Ishikawa (cell line): ENCODE data around the gene BEST4.

Experiments
- CEBPB ChIP-seq: IDR thresholded peaks from 2 replicates; pipeline ENCODE4 v1.6.1; 2012
- CREB1 ChIP-seq: IDR thresholded peaks from 2 replicates; pipeline ENCODE4 v1.6.1; 2012; ENCODE audit warnings: low read depth
- NFIC ChIP-seq: IDR thresholded peaks from 2 replicates; pipeline ENCODE4 v1.6.1; 2012
- RAD21 ChIP-seq: IDR thresholded peaks from 2 replicates; pipeline ENCODE4 v1.6.1; 2012; ENCODE audit warnings: low read depth
- TAF1 ChIP-seq: IDR thresholded peaks from 2 replicates; pipeline ENCODE4 v1.6.1; 2012; ENCODE audit warnings: low read depth, mild to moderate bottlenecking
- YY1 ChIP-seq: IDR thresholded peaks from 2 replicates; pipeline ENCODE4 v1.6.1; 2012; ENCODE audit warnings: low read depth
- TF ChIP-seq, protein P1 (sequence below): IDR thresholded peaks from 2 replicates; pipeline ENCODE4 v1.6.1; 2012; ENCODE audit warnings: low read depth, mild to moderate bottlenecking
- TF ChIP-seq, protein P2 (sequence below): IDR thresholded peaks from 2 replicates; pipeline ENCODE4 v1.6.1; 2012
- TF ChIP-seq, protein P3 (sequence below): IDR thresholded peaks from 2 replicates; pipeline ENCODE4 v1.6.1; 2012

DNA sequence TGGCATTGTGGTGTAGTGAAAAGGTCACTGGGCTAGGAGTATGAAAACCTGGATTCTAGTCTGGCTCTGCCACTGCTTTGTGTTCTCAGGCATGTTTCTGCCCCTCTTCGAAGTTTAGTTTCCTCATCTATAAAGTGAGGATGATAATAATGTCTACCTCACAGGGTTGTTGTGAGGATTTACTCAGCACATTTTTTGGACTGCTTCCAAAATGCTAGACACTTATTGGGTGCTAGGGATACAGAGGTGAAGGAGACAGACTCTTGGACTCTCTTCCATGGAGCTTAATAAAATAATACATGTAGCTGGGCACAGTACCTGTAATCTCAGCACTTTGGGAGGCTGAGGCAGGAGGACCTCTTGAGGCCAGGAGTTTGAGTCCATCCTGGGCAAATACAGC lies 44.8 kb downstream of the BEST4 start:
- TF ChIP-seq RAD21 (no peak), CREB1 (no peak), TAF1 (no peak), NFIC (no peak), CEBPB (no peak), YY1 (no peak)
- TF ChIP-seq, protein P1, sequence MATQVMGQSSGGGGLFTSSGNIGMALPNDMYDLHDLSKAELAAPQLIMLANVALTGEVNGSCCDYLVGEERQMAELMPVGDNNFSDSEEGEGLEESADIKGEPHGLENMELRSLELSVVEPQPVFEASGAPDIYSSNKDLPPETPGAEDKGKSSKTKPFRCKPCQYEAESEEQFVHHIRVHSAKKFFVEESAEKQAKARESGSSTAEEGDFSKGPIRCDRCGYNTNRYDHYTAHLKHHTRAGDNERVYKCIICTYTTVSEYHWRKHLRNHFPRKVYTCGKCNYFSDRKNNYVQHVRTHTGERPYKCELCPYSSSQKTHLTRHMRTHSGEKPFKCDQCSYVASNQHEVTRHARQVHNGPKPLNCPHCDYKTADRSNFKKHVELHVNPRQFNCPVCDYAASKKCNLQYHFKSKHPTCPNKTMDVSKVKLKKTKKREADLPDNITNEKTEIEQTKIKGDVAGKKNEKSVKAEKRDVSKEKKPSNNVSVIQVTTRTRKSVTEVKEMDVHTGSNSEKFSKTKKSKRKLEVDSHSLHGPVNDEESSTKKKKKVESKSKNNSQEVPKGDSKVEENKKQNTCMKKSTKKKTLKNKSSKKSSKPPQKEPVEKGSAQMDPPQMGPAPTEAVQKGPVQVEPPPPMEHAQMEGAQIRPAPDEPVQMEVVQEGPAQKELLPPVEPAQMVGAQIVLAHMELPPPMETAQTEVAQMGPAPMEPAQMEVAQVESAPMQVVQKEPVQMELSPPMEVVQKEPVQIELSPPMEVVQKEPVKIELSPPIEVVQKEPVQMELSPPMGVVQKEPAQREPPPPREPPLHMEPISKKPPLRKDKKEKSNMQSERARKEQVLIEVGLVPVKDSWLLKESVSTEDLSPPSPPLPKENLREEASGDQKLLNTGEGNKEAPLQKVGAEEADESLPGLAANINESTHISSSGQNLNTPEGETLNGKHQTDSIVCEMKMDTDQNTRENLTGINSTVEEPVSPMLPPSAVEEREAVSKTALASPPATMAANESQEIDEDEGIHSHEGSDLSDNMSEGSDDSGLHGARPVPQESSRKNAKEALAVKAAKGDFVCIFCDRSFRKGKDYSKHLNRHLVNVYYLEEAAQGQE = no peak
- TF ChIP-seq, protein P2, sequence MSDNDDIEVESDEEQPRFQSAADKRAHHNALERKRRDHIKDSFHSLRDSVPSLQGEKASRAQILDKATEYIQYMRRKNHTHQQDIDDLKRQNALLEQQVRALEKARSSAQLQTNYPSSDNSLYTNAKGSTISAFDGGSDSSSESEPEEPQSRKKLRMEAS = no peak
- TF ChIP-seq, protein P3, sequence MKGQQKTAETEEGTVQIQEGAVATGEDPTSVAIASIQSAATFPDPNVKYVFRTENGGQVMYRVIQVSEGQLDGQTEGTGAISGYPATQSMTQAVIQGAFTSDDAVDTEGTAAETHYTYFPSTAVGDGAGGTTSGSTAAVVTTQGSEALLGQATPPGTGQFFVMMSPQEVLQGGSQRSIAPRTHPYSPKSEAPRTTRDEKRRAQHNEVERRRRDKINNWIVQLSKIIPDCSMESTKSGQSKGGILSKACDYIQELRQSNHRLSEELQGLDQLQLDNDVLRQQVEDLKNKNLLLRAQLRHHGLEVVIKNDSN = no peak
